Coronary artery (tissue), 2 donors: Measurements from ENCODE around the gene B4GALNT4.
A peak's percentile ranks its signal among the peaks of the same experiment; 100 is the strongest.

ENCODE experiments used
- DNase-seq: peaks from one replicate; pipeline ENCODE4 v3.0.0-alpha.2; 2017; ENCODE audit warnings: low spot score
- H3K27ac ChIP-seq, 2 donors: fragments of 200-600 bp; sonication (generic); one replicate each; pipeline ENCODE4 v1.5.1; 2016 to 2019
- H3K4me3 ChIP-seq: fragments of 200-600 bp; sonication (generic); 2 replicates; pipeline ENCODE4 v1.5.1; 2016; ENCODE audit warnings: mild to moderate bottlenecking, moderate library complexity
- CTCF ChIP-seq: fragments of 200-600 bp; sonication (generic); IDR thresholded peaks from one replicate; pipeline ENCODE4 v1.5.1; 2019; ENCODE audit warnings: antibody characterized with exemption

B4GALNT4 gene

GRCh38 chr11:405954-406795 is 36.9 kb downstream of the B4GALNT4 start:
- H3K4me3 ChIP-seq, result peak overlapping the region; percentile 81
- no peak for DNase-seq
- H3K27ac ChIP-seq, result peak overlapping the region in 1 of 2 donors; percentile 75

DNA sequence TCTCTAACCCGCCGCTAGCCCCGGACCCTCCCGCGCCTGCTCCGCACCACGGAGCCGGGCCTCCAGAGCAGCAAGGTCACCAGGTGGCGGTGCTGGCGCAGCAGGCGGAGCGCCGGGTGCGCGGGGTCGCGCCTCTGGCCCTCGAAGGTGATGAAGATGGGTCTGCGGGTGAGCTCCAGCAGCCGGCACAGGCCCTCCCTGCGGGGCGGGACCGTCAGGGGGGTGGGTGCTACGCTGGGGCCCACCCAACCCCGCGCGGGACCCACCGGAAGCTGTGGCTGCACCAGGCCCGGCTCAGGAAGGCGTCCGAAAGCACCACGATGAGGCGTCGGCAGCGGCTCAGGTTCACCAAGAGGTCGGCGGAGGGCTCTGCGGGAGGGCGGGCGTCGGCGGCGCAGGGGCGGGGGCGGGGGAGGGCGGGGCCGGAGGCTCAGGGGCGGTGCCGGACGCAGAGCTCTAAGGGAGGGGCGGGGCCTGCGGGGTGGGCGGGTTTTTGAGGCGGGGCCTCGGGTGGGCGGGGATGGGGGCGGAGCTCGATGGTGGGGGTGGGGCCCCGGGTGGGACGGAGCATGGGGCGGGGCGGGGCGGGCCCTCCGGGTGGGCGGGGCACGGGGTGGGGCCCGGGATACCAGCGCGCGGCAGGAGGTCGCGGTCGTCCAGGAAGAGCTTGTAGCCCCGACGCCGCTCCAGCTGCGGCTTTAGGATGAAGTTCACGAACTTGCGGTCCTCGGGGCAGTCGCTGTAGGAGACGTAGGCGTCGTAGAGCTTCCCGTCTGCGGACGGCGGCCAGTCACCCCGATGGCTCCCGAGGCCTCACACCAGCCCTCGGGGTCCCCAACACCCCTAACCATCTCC is 37.7 kb downstream of the B4GALNT4 start:
- no peak for DNase-seq
- H3K4me3 ChIP-seq, result peak overlapping the region; percentile 81
- H3K27ac ChIP-seq, result peak overlapping the region in 1 of 2 donors; percentile 75
- TF ChIP-seq CTCF, result no peak

More at GRCh38 chr11:405954-406795, 36.9 kb downstream of the B4GALNT4 start:
- TF ChIP-seq CTCF, result no peak

DNA sequence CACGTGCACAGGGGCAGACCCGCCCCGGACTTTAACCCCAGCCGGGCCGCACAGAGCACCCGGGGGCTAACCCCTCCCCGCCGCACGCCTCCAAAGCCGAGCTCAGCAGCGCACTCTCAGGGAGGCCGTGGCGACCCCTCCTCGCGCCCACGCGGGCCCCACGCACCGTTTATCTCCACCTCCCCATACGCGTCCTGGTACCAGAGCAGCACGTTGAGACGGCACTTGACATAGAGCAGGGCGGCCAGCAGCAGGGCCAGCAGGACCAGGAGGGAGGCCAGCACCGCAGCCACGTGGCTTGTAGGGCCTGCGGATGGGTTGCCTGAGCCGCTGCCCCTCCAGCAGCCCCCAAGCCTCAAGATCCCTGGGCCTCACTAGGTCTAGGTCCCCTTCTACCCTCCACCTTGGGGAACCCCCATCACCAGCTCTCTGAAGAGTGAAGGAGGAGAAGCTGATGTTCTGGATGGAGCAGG is 38.4 kb downstream of the B4GALNT4 start:
- peak overlapping the region in 1 of 2 donors; percentile 75 for H3K27ac ChIP-seq
- H3K4me3 ChIP-seq, result peak overlapping the region; percentile 81

GRCh38 chr11:408154-409007 is 39.1 kb downstream of the B4GALNT4 start:
- no peak overlapping the region for H3K27ac ChIP-seq
- TF ChIP-seq CTCF, result no peak
- no peak overlapping the region for H3K4me3 ChIP-seq
- DNase-seq, result no peak

More for the DNA sequence above, 38.4 kb downstream of the B4GALNT4 start:
- no peak for DNase-seq
- TF ChIP-seq CTCF, result no peak

GRCh38 chr11:409008-409599 is 39.8 kb downstream of the B4GALNT4 start:
- no peak for TF ChIP-seq CTCF
- no peak overlapping the region for H3K4me3 ChIP-seq
- no peak for DNase-seq
- no peak overlapping the region for H3K27ac ChIP-seq
